Stimulated activated CD4-positive, alpha-beta T cell treated with anti-CD3 and anti-CD28 coated beads, Interleukin-2, amount 100 ng/mL, for 48 hours (primary cell): ENCODE data around the gene NTNG1.
A peak's percentile ranks its signal among the peaks of the same experiment; 100 is the strongest.

Source experiments
- DNase-seq, 2 donors: peaks; one replicate each; pipeline ENCODE4 v3.0.0-alpha.2; 2020

Gene NTNG1

GRCh38 chr1:107525961-107526360, 385.1 kb downstream of the NTNG1 start:
- DNase-seq = no peak

GRCh38 chr1:107526524-107527198, 385.8 kb downstream of the NTNG1 start:
- DNase-seq = no peak

- peak in 1 of 2 donors; percentile 1 for DNase-seq
These were observed 388.8 kb downstream of the NTNG1 start for GRCh38 chr1:107529511-107530149.

GRCh38 chr1:107530543-107530942, 389.7 kb downstream of the NTNG1 start:
- no peak for DNase-seq

- DNase-seq = no peak
These were observed 390.4 kb downstream of the NTNG1 start for GRCh38 chr1:107531065-107531908.

GRCh38 chr1:107532318-107532717, 391.5 kb downstream of the NTNG1 start:
- no peak for DNase-seq
